ENCODE measurements around the gene TUBG1. TPM values are rescaled to one million over a fixed set of nuclear protein-coding genes. Genes with fewer than 3 reads are reported as not detected.
A peak's percentile ranks its signal among the peaks of the same experiment; 100 is the strongest.
"Not testable (repeated sequence)": the region's sequence is repeated elsewhere in the genome, so short reads cannot be mapped to it uniquely, and the experiment has no call there.

Gene TUBG1
- total RNA-seq, 1 donor from 2014 or later: 53.9 TPM

GRCh38 chr17:42623732-42624596 lies 14.5 kb downstream of the TUBG1 start:
- DNase-seq (ENCODE audit: low spot score, unreplicated experiment): no peak
- Mint-ChIP-seq H3K4me1 (ENCODE audit: low read depth) (peaks cover 3% of the 10 kb centered on the region), H3K9me3 (ENCODE audit: low read depth) (no peaks in the 10 kb centered on the region), H3K27me3 (no peaks in the 10 kb centered on the region), H3K27ac (no peak overlapping the region), H3K4me3 (ENCODE audit: low read depth) (no peak overlapping the region), H3K36me3 (ENCODE audit: insufficient read depth) (no peaks in the 10 kb centered on the region)
- TF ChIP-seq, protein P1, sequence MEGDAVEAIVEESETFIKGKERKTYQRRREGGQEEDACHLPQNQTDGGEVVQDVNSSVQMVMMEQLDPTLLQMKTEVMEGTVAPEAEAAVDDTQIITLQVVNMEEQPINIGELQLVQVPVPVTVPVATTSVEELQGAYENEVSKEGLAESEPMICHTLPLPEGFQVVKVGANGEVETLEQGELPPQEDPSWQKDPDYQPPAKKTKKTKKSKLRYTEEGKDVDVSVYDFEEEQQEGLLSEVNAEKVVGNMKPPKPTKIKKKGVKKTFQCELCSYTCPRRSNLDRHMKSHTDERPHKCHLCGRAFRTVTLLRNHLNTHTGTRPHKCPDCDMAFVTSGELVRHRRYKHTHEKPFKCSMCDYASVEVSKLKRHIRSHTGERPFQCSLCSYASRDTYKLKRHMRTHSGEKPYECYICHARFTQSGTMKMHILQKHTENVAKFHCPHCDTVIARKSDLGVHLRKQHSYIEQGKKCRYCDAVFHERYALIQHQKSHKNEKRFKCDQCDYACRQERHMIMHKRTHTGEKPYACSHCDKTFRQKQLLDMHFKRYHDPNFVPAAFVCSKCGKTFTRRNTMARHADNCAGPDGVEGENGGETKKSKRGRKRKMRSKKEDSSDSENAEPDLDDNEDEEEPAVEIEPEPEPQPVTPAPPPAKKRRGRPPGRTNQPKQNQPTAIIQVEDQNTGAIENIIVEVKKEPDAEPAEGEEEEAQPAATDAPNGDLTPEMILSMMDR (IDR thresholded peaks at IDR 0.05; ENCODE audit: unreplicated experiment): no peak

DNA sequence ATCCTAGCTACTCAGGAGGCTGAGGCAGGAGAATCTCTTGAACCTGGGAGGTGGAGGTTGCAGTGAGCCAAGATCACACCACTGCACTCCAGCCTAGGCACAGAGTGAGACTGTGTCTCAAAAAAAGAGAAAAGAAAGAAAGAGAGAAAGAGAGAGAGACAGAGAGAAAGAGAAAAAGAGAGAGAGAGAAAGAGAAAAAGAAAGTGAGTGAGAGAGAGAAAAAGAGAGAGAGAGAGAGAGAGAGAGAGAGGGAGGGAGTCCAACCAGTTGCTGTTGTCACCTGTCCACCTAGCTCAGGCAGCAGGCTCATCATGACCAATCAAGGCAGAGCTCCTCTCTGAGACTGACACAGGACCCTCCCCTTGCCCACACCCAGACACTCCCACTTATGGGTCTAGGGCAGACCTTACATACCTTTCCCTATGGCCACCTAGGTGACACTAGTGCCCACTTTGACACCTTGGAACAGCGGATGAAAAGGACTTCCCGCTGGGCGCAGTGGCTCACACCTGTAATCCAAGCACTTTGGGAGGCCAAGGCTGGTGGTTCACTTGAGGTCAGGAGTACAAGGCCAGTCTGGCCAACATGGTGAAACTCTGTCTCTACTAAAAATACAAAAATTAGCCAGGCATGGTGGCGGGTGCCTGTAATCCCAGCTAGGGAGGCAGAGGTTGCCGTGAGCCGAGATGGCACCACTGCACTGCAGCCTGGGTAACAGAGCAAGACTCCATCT lies 17.7 kb downstream of the TUBG1 start:
- not testable (repeated sequence) for H3K4me1 Mint-ChIP-seq (ENCODE audit: low read depth); H3K27me3 Mint-ChIP-seq; H3K9me3 Mint-ChIP-seq (ENCODE audit: low read depth); DNase-seq (ENCODE audit: low spot score, unreplicated experiment); H3K36me3 Mint-ChIP-seq (ENCODE audit: insufficient read depth); H3K4me3 Mint-ChIP-seq (ENCODE audit: low read depth)
- peak overlapping the region; percentile 5 for H3K27ac Mint-ChIP-seq

GRCh38 chr17:42629411-42630009 lies 20.0 kb downstream of the TUBG1 start:
- Mint-ChIP-seq H3K9me3 (ENCODE audit: low read depth) (no peaks in the 10 kb centered on the region), H3K27ac (no peak overlapping the region), H3K27me3 (no peaks in the 10 kb centered on the region), H3K4me3 (ENCODE audit: low read depth) (no peak overlapping the region), H3K4me1 (ENCODE audit: low read depth) (peaks cover 8% of the 10 kb centered on the region), H3K36me3 (ENCODE audit: insufficient read depth) (no peaks in the 10 kb centered on the region)
- TF ChIP-seq, protein P1 (IDR thresholded peaks at IDR 0.05; ENCODE audit: unreplicated experiment): no peak
- no peak for DNase-seq (ENCODE audit: low spot score, unreplicated experiment)

DNA sequence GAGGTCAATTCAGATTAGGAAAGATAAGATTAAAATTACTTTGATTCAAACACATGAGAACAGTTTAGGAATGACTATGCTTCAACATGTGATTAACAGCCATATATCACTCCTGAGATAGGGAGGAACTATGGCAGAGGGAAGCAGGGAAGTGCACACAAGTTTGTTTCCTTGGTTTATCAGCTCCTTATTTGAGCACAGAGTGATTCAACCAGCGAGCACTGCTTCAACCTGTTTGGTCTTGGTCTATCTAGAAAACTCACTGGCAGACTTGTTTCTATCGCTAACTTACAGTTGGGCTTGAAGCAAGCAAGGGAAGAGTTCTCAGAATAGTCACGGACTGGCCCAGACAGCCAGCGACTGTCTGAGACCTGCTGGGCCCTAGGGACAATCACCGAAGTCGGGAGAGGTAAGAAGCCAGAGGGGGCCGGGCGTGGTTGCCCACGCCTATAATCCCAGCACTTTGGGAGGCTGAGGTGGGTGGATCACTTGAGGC lies 23.5 kb downstream of the TUBG1 start:
- TF ChIP-seq, protein P1 (IDR thresholded peaks at IDR 0.05; ENCODE audit: unreplicated experiment): no peak
- no peaks in the 10 kb centered on the region for H3K9me3 Mint-ChIP-seq (ENCODE audit: low read depth)
- no peak for DNase-seq (ENCODE audit: low spot score, unreplicated experiment)
- H3K36me3 Mint-ChIP-seq (ENCODE audit: insufficient read depth): no peaks in the 10 kb centered on the region
- H3K4me1 Mint-ChIP-seq (ENCODE audit: low read depth): peaks cover 8% of the 10 kb centered on the region
- no peaks in the 10 kb centered on the region for H3K27me3 Mint-ChIP-seq
- peak overlapping the region; percentile 85 for H3K27ac Mint-ChIP-seq
- no peak overlapping the region for H3K4me3 Mint-ChIP-seq (ENCODE audit: low read depth)

- TF ChIP-seq, protein P1 (IDR thresholded peaks at IDR 0.05; ENCODE audit: unreplicated experiment): no peak
- no peak overlapping the region for H3K27ac Mint-ChIP-seq
- H3K27me3 Mint-ChIP-seq: peaks cover 9% of the 10 kb centered on the region
- H3K4me1 Mint-ChIP-seq (ENCODE audit: low read depth): peaks cover 3% of the 10 kb centered on the region
- DNase-seq (ENCODE audit: low spot score, unreplicated experiment): no peak
- H3K36me3 Mint-ChIP-seq (ENCODE audit: insufficient read depth): no peaks in the 10 kb centered on the region
- H3K4me3 Mint-ChIP-seq (ENCODE audit: low read depth): no peak overlapping the region
- no peaks in the 10 kb centered on the region for H3K9me3 Mint-ChIP-seq (ENCODE audit: low read depth)
Measured at GRCh38 chr17:42639525-42640113, 30.1 kb downstream of the TUBG1 start.

All from progenitor cell of endocrine pancreas (in vitro differentiated cells).